WTC11 (cell line): ENCODE results near the gene DNAJB8. TPM values are rescaled to one million over a fixed set of nuclear protein-coding genes. Genes with fewer than 3 reads are reported as not detected.

Experiments
- ATAC-seq: fragments of 200-7000 bp; cut with Tn5 transposase; 2 replicates; pipeline ENCODE4 v1.10.0; 2021; ENCODE audit warnings: mild to moderate bottlenecking, moderate library complexity
- CTCF ChIA-PET: fragments of 300-600 bp; sonication (Branson Sonifier 250); formaldehyde crosslinking; loops from one replicate; lab custom pipeline; 2021; ENCODE audit warnings: antibody characterized with exemption; lab: Charles Lee
- POLR2A ChIA-PET: fragments of 350-600 bp; sonication (Branson Sonifier 250); formaldehyde crosslinking; loops from one replicate; lab custom pipeline; 2021; ENCODE audit warnings: antibody characterized with exemption; lab: Charles Lee
- DNase-seq: peaks from one replicate; pipeline ENCODE4 v3.0.0; 2021; ENCODE audit warnings: low spot score
- H3K27ac Mint-ChIP-seq: 2 replicates; pipeline ENCODE4 v1.8.0; 2021; ENCODE audit warnings: mixed read lengths
- H3K27me3 Mint-ChIP-seq: 2 replicates; pipeline ENCODE4 v1.8.0; 2021; ENCODE audit warnings: low read depth, mild to moderate bottlenecking, moderate library complexity, mixed read lengths
- H3K36me3 Mint-ChIP-seq: 2 replicates; pipeline ENCODE4 v1.8.0; 2021; ENCODE audit warnings: mixed read lengths
- H3K4me1 Mint-ChIP-seq: 2 replicates; pipeline ENCODE4 v1.8.0; 2022; ENCODE audit warnings: mixed read lengths
- H3K4me3 Mint-ChIP-seq: 2 replicates; pipeline ENCODE4 v1.8.0; 2021; ENCODE audit warnings: mild to moderate bottlenecking, moderate library complexity, mixed read lengths
- H3K9me3 Mint-ChIP-seq: 2 replicates; pipeline ENCODE4 v1.8.0; 2021; ENCODE audit warnings: mixed read lengths
- CBFB ChIP-seq: sonication (generic); formaldehyde crosslinking; IDR thresholded peaks from 2 replicates; pipeline ENCODE4 v1.8.1; 2022; ENCODE audit warnings: mild to moderate bottlenecking, low read depth, missing genetic modification reagents
- ESRRA ChIP-seq: sonication (generic); formaldehyde crosslinking; IDR thresholded peaks from 2 replicates; pipeline ENCODE4 v1.8.1; 2022; ENCODE audit warnings: mild to moderate bottlenecking, missing genetic modification reagents, borderline replicate concordance
- FOXP1 ChIP-seq: sonication (generic); formaldehyde crosslinking; IDR thresholded peaks from 2 replicates; pipeline ENCODE4 v1.8.0; 2022; ENCODE audit warnings: missing genetic modification reagents, mild to moderate bottlenecking, moderate library complexity, borderline replicate concordance
- MXD4 ChIP-seq: fragments of 250-450 bp; sonication (Bioruptor Pico); IDR thresholded peaks from 2 replicates; pipeline ENCODE4 v1.8.0; 2021; ENCODE audit warnings: mild to moderate bottlenecking, moderate library complexity, borderline replicate concordance
- NFATC4 ChIP-seq: fragments of 250-450 bp; sonication (Bioruptor Pico); IDR thresholded peaks from 2 replicates; pipeline ENCODE4 v1.9.0; 2021; ENCODE audit warnings: mild to moderate bottlenecking
- RELA ChIP-seq: sonication (generic); formaldehyde crosslinking; IDR thresholded peaks from 2 replicates; pipeline ENCODE4 v1.8.1; 2022; ENCODE audit warnings: missing genetic modification reagents, mild to moderate bottlenecking, borderline replicate concordance
- TEAD4 ChIP-seq: sonication (generic); formaldehyde crosslinking; IDR thresholded peaks from 2 replicates; pipeline ENCODE4 v1.8.0; 2022; ENCODE audit warnings: mild to moderate bottlenecking, missing genetic modification reagents
- ZNF263 ChIP-seq: sonication (generic); formaldehyde crosslinking; IDR thresholded peaks from 2 replicates; pipeline ENCODE4 v1.8.1; 2022; ENCODE audit warnings: low read depth, mild to moderate bottlenecking, moderate library complexity, missing genetic modification reagents
- total RNA-seq: library from RNA; stranded (reverse); gene quantifications from 3 replicates; pipeline ENCODE4 v1.2.3, GENCODE V29; 2021
- TF ChIP-seq, protein P1 (sequence below): sonication (generic); formaldehyde crosslinking; conservative IDR thresholded peaks from 2 replicates; pipeline ENCODE4 v1.8.1; 2022; ENCODE audit warnings: mild to moderate bottlenecking, missing genetic modification reagents
- TF ChIP-seq, protein P2 (sequence below): sonication (generic); formaldehyde crosslinking; IDR thresholded peaks from 2 replicates; pipeline ENCODE4 v1.8.1; 2023; ENCODE audit warnings: mild to moderate bottlenecking, missing genetic modification reagents, moderate library complexity
- TF ChIP-seq, protein P3 (sequence below): sonication (generic); formaldehyde crosslinking; IDR thresholded peaks from 2 replicates; pipeline ENCODE4 v1.8.0; 2023; ENCODE audit warnings: missing genetic modification reagents
- TF ChIP-seq, protein P4 (sequence below): fragments of 250-450 bp; sonication (Bioruptor Pico); IDR thresholded peaks from 2 replicates; pipeline ENCODE4 v2.1.2; 2022; ENCODE audit warnings: mild to moderate bottlenecking, moderate library complexity
- TF ChIP-seq, protein P5 (sequence below): sonication (generic); formaldehyde crosslinking; IDR thresholded peaks from 2 replicates; pipeline ENCODE4 v1.8.0; 2022; ENCODE audit warnings: mild to moderate bottlenecking, missing genetic modification reagents
- TF ChIP-seq, protein P6 (sequence below): fragments of 250-450 bp; sonication (Bioruptor Pico); IDR thresholded peaks from 2 replicates; pipeline ENCODE4 v1.9.0; 2021; ENCODE audit warnings: moderate library complexity, mild to moderate bottlenecking, inconsistent platforms, borderline replicate concordance
- TF ChIP-seq, protein P7 (sequence below): fragments of 200-600 bp; IDR thresholded peaks from 2 replicates; pipeline ENCODE4 v1.8.0; 2022; ENCODE audit warnings: antibody characterized with exemption
- TF ChIP-seq, protein P8 (sequence below): sonication (generic); formaldehyde crosslinking; IDR thresholded peaks from 2 replicates; pipeline ENCODE4 v1.8.0; 2022; ENCODE audit warnings: mild to moderate bottlenecking, missing genetic modification reagents

Gene DNAJB8
- total RNA-seq, 1 experiment from 2014 or later, result not detected

DNA sequence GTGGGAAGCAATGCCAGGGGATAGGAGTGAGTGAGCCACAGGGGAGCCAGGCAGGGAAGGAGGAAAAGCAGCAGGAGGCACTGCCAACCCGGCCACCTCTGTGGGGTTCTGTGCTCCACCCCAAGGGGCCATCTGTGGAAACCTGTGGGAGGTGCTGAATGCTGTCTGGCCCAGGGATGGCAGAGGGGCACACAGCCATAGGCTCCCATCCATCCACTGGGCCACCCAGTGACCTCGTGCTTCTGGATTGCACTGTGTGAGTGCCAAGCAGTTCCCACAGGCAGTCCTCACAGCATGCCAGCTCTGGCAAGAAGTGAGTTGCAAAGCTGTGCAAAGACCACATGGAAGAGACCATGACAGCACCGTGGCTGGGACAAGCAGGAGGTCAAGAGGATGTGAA is 27.5 kb downstream of the DNAJB8 start:
- H3K27me3 Mint-ChIP-seq, result peaks cover 37% of the 10 kb centered on the region
- peaks cover 24% of the 10 kb centered on the region for H3K4me1 Mint-ChIP-seq
- POLR2A ChIA-PET, result no interaction called here
- ATAC-seq, result no peak
- H3K27ac Mint-ChIP-seq, result no peak overlapping the region
- CTCF ChIA-PET, result interaction anchor here (1.0 to 2.7 kb wide), 9 partner anchors 9 to 90 kb away, joined by 3 to 22 read pairs (median 5); no protein-coding TSS in a partner anchor
- no peak for DNase-seq
- no peak for TF ChIP-seq ESRRA
- TF ChIP-seq MXD4 (CRISPR knock-in tag), result no peak
- TF ChIP-seq TEAD4, result no peak
- TF ChIP-seq, protein P1, sequence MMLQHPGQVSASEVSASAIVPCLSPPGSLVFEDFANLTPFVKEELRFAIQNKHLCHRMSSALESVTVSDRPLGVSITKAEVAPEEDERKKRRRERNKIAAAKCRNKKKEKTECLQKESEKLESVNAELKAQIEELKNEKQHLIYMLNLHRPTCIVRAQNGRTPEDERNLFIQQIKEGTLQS, result no peak
- no peak for TF ChIP-seq RELA (CRISPR knock-in tag)
- H3K4me3 Mint-ChIP-seq, result no peak overlapping the region
- no peaks in the 10 kb centered on the region for H3K9me3 Mint-ChIP-seq
- H3K36me3 Mint-ChIP-seq, result no peaks in the 10 kb centered on the region

DNA sequence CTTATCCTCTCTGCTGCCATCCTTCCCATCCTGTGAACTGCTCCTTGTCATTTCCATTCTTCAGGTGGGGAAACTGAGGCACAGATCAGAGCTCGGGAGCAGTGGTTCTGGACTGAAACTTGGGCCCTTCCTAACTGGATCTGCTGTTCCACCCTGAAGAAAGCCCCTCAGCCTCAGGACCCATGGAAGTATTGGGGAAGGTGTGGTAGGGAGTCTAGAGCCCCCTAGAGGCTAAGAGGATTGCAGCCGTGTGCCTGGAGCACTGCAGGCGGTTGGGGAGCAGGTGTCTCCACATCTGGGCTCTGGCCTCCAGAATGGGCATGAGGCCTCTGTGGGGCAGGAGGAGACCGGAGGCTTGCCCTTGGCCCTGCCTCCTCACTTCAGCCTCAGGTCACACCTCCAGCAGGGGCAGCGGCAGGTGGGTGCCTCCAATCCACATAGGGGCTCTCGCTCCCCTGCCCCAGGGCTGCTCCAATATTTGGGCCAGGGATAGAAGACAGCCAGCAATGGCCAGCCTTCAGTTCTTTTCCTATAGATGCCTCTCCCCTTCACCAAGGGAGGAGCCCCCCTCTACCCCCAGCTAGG is 28.1 kb downstream of the DNAJB8 start:
- H3K4me3 Mint-ChIP-seq, result no peak overlapping the region
- H3K27ac Mint-ChIP-seq, result no peak overlapping the region
- H3K9me3 Mint-ChIP-seq, result no peaks in the 10 kb centered on the region
- H3K27me3 Mint-ChIP-seq, result peaks cover 39% of the 10 kb centered on the region
- ChIA-PET CTCF (interaction anchor here (0.7 to 2.7 kb wide), 16 partner anchors 8 to 212 kb away, joined by 3 to 22 read pairs (median 4); no protein-coding TSS in a partner anchor), POLR2A (no interaction called here)
- peak; percentile 77 for ATAC-seq
- H3K4me1 Mint-ChIP-seq, result peaks cover 29% of the 10 kb centered on the region
- no peaks in the 10 kb centered on the region for H3K36me3 Mint-ChIP-seq
- TF ChIP-seq NFATC4 (no peak), FOXP1 (CRISPR knock-in tag) (peak; percentile 45; the same call in 1 of the 2 replicates), ZNF263 (CRISPR knock-in tag) (peak; percentile 57; the same call in 1 of the 2 replicates), CBFB (CRISPR knock-in tag) (no peak)
- TF ChIP-seq, protein P2, sequence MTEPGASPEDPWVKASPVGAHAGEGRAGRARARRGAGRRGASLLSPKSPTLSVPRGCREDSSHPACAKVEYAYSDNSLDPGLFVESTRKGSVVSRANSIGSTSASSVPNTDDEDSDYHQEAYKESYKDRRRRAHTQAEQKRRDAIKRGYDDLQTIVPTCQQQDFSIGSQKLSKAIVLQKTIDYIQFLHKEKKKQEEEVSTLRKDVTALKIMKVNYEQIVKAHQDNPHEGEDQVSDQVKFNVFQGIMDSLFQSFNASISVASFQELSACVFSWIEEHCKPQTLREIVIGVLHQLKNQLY (CRISPR knock-in tag), result no peak
- TF ChIP-seq, protein P3, sequence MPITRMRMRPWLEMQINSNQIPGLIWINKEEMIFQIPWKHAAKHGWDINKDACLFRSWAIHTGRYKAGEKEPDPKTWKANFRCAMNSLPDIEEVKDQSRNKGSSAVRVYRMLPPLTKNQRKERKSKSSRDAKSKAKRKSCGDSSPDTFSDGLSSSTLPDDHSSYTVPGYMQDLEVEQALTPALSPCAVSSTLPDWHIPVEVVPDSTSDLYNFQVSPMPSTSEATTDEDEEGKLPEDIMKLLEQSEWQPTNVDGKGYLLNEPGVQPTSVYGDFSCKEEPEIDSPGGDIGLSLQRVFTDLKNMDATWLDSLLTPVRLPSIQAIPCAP, result no peak
- TF ChIP-seq, protein P4, sequence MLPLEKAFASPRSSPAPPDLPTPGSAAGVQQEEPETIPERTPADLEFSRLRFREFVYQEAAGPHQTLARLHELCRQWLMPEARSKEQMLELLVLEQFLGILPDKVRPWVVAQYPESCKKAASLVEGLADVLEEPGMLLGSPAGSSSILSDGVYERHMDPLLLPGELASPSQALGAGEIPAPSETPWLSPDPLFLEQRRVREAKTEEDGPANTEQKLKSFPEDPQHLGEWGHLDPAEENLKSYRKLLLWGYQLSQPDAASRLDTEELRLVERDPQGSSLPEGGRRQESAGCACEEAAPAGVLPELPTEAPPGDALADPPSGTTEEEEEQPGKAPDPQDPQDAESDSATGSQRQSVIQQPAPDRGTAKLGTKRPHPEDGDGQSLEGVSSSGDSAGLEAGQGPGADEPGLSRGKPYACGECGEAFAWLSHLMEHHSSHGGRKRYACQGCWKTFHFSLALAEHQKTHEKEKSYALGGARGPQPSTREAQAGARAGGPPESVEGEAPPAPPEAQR (CRISPR knock-in tag), result no peak
- TF ChIP-seq, protein P5, sequence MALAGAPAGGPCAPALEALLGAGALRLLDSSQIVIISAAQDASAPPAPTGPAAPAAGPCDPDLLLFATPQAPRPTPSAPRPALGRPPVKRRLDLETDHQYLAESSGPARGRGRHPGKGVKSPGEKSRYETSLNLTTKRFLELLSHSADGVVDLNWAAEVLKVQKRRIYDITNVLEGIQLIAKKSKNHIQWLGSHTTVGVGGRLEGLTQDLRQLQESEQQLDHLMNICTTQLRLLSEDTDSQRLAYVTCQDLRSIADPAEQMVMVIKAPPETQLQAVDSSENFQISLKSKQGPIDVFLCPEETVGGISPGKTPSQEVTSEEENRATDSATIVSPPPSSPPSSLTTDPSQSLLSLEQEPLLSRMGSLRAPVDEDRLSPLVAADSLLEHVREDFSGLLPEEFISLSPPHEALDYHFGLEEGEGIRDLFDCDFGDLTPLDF, result no peak
- TF ChIP-seq, protein P6, sequence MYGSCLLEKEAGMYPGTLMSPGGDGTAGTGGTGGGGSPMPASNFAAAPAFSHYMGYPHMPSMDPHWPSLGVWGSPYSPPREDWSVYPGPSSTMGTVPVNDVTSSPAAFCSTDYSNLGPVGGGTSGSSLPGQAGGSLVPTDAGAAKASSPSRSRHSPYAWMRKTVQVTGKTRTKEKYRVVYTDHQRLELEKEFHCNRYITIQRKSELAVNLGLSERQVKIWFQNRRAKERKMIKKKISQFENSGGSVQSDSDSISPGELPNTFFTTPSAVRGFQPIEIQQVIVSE (CRISPR knock-in tag), result no peak
- TF ChIP-seq, protein P7, sequence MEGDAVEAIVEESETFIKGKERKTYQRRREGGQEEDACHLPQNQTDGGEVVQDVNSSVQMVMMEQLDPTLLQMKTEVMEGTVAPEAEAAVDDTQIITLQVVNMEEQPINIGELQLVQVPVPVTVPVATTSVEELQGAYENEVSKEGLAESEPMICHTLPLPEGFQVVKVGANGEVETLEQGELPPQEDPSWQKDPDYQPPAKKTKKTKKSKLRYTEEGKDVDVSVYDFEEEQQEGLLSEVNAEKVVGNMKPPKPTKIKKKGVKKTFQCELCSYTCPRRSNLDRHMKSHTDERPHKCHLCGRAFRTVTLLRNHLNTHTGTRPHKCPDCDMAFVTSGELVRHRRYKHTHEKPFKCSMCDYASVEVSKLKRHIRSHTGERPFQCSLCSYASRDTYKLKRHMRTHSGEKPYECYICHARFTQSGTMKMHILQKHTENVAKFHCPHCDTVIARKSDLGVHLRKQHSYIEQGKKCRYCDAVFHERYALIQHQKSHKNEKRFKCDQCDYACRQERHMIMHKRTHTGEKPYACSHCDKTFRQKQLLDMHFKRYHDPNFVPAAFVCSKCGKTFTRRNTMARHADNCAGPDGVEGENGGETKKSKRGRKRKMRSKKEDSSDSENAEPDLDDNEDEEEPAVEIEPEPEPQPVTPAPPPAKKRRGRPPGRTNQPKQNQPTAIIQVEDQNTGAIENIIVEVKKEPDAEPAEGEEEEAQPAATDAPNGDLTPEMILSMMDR, result peak; percentile 43
- TF ChIP-seq, protein P8, sequence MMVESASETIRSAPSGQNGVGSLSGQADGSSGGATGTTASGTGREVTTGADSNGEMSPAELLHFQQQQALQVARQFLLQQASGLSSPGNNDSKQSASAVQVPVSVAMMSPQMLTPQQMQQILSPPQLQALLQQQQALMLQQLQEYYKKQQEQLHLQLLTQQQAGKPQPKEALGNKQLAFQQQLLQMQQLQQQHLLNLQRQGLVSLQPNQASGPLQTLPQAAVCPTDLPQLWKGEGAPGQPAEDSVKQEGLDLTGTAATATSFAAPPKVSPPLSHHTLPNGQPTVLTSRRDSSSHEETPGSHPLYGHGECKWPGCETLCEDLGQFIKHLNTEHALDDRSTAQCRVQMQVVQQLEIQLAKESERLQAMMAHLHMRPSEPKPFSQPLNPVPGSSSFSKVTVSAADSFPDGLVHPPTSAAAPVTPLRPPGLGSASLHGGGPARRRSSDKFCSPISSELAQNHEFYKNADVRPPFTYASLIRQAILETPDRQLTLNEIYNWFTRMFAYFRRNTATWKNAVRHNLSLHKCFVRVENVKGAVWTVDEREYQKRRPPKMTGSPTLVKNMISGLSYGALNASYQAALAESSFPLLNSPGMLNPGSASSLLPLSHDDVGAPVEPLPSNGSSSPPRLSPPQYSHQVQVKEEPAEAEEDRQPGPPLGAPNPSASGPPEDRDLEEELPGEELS (CRISPR knock-in tag), result no peak
- TF ChIP-seq, all 79 proteins: peak for 3
- peak; percentile 60 for DNase-seq
